ENCODE results near the gene GNAI3.

GRCh38 chr1:109582021-109582420 lies 33.6 kb downstream of the GNAI3 start:
- TF ChIP-seq CTCF (conservative IDR thresholded peaks at IDR 0.05; ENCODE audit: low read depth, low read length) (no peak), EZH2 (IDR thresholded peaks at IDR 0.05; ENCODE audit: borderline replicate concordance, low read depth, low read length, poor library complexity, severe bottlenecking) (no peak)
